Common myeloid progenitor, CD34-positive (primary cell): ENCODE results near the gene STEAP4.
A peak's percentile ranks its signal among the peaks of the same experiment; 100 is the strongest.

Experiments
- CTCF ChIA-PET: fragments of 350-600 bp; sonication (Branson Sonifier 250); formaldehyde crosslinking; loops from one replicate; lab custom pipeline; 2021; ENCODE audit warnings: antibody characterized with exemption; lab: Charles Lee
- POLR2A ChIA-PET: fragments of 350-600 bp; sonication (Branson Sonifier 250); formaldehyde crosslinking; loops from one replicate; lab custom pipeline; 2021; ENCODE audit warnings: antibody characterized with exemption; lab: Charles Lee
- DNase-seq, 3 donors: peaks; one replicate each; pipeline versions ENCODE4 v3.0.0 to v3.0.0-alpha.2; 2013
- H3K27ac ChIP-seq, 2 experiments: 1 replicate in 1 of 2; 2 replicates in 1 of 2; pipeline ENCODE4 v1.7.0; 2013; ENCODE audit warnings: inconsistent platforms in 2 of 2, low read length in 2 of 2, mild to moderate bottlenecking in 2 of 2, low read depth in 1 of 2, moderate library complexity in 1 of 2; ENCODE audit not compliant: severe bottlenecking in 2 of 2, insufficient read depth in 1 of 2, poor library complexity in 1 of 2
- H3K27me3 ChIP-seq, 5 experiments: replicated peaks in 2 of 5; 1 replicate in 3 of 5; 2 replicates in 2 of 5; pipeline versions ENCODE4 v1.6.1 to v1.7.0; 2013; ENCODE audit warnings: low read length in 4 of 5, mild to moderate bottlenecking in 2 of 5, moderate library complexity in 2 of 5, inconsistent platforms in 1 of 5; ENCODE audit not compliant: insufficient read depth in 5 of 5, control insufficient read depth in 4 of 5
- H3K36me3 ChIP-seq, 4 experiments: 1 replicate in 2 of 4; 2 replicates in 2 of 4; pipeline versions ENCODE4 v1.6.1 to v1.7.0; 2013; ENCODE audit warnings: low read length in 3 of 4, control low read depth in 1 of 4, mild to moderate bottlenecking in 1 of 4; ENCODE audit not compliant: control insufficient read depth in 4 of 4, insufficient read depth in 4 of 4
- H3K4me1 ChIP-seq, 4 experiments: 1 replicate in 3 of 4; 2 replicates in 1 of 4; pipeline versions ENCODE4 v1.6.1 to v1.7.1; 2013; ENCODE audit warnings: low read length in 3 of 4, mild to moderate bottlenecking in 3 of 4, control low read depth in 1 of 4, inconsistent platforms in 1 of 4, moderate library complexity in 1 of 4; ENCODE audit not compliant: control insufficient read depth in 4 of 4, insufficient read depth in 4 of 4; ENCODE audit errors: control extremely low read depth in 1 of 4
- H3K4me3 ChIP-seq, 7 experiments: 1 replicate in 4 of 7; 2 replicates in 3 of 7; pipeline versions ENCODE4 v1.5.1 to v1.7.0; 2013; ENCODE audit warnings: mild to moderate bottlenecking in 7 of 7, low read length in 6 of 7, moderate library complexity in 6 of 7, inconsistent platforms in 2 of 7, low read depth in 2 of 7, control low read depth in 1 of 7; ENCODE audit not compliant: insufficient read depth in 4 of 7, control insufficient read depth in 1 of 7; ENCODE audit errors: extremely low read depth in 1 of 7
- H3K9me3 ChIP-seq, 5 experiments: 1 replicate in 4 of 5; 2 replicates in 1 of 5; pipeline versions ENCODE4 v1.6.1 to v1.7.1; 2013; ENCODE audit warnings: low read length in 4 of 5, mild to moderate bottlenecking in 2 of 5, inconsistent platforms in 1 of 5, low read depth in 1 of 5, moderate library complexity in 1 of 5; ENCODE audit not compliant: control insufficient read depth in 4 of 5, insufficient read depth in 2 of 5; ENCODE audit errors: control extremely low read depth in 1 of 5
- WGBS: methylation state at CpG from one replicate; pipeline ENCODE4 v1.1.5; 2013; ENCODE audit not compliant: insufficient coverage; 5-methylcytosine and 5-hydroxymethylcytosine counted together

Gene STEAP4

DNA sequence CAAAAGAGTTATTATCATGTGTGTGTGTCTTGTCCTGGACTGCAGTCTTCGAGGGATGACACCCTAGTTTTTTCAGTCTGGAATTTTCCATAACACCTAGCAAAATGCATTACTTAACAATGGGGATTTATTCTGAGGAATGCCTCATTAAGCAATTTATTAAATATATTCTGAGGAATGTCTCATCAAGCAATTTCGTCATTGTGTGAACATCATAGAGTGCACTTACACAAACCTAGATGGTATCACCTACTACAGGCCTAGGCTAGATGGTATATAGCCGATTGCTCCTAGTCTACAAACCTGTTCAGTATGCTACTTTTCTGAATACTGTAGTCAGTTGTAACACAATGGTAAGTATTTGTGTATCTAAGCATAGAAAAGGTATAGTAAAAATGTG lies 1.1 kb upstream of the STEAP4 start:
- POLR2A ChIA-PET = no interaction called here
- no peak for DNase-seq
- Histone ChIP-seq H3K9me3 (no peaks in the 10 kb centered on the region), H3K4me3 (no peak overlapping the region), H3K36me3 (no peaks in the 10 kb centered on the region), H3K27ac (no peak overlapping the region), H3K27me3 (peaks cover 0 to 15% (median 0%) of the 10 kb centered on the region in 5 experiments), H3K4me1 (peaks cover 0 to 19% (median 8%) of the 10 kb centered on the region in 4 experiments)
- CTCF ChIA-PET = interaction anchor here (1.6 kb wide), 1 partner anchor 43 kb away, joined by 4 read pairs; no protein-coding TSS in a partner anchor
- no CpG with 5 or more reads among the region's 3 CpGs for WGBS

DNA sequence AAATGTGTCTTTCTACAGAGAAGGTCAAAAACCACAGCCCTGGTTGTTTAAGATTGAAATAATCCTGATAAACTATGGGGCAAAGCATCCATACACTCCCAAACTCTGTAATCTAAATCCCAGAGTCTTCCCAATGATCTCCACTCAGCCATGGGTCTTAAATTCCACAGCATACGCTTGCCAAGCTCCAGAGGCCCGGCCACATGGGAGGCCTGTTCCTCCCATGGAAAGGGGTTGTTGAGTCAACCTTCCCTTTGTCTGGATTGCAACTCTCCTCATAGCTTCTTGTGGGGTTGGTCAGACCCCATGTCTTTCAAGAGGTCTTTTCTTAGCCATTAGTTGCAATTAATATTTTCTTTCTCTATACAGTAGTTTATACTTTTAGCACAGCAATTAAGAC lies 718 bp upstream of the STEAP4 start:
- H3K27me3 ChIP-seq = peaks cover 0 to 15% (median 0%) of the 10 kb centered on the region in 5 experiments
- H3K4me1 ChIP-seq = peaks cover 0 to 19% (median 8%) of the 10 kb centered on the region in 4 experiments
- DNase-seq = no peak
- H3K36me3 ChIP-seq = no peaks in the 10 kb centered on the region
- POLR2A ChIA-PET = interaction anchor here (1.1 kb wide), 1 partner anchor 9 kb away, joined by 3 read pairs; no protein-coding TSS in a partner anchor
- no peak overlapping the region for H3K4me3 ChIP-seq
- WGBS = no CpG with 5 or more reads among the region's 2 CpGs
- H3K27ac ChIP-seq = no peak overlapping the region
- H3K9me3 ChIP-seq = no peaks in the 10 kb centered on the region
- CTCF ChIA-PET = no interaction called here

DNA sequence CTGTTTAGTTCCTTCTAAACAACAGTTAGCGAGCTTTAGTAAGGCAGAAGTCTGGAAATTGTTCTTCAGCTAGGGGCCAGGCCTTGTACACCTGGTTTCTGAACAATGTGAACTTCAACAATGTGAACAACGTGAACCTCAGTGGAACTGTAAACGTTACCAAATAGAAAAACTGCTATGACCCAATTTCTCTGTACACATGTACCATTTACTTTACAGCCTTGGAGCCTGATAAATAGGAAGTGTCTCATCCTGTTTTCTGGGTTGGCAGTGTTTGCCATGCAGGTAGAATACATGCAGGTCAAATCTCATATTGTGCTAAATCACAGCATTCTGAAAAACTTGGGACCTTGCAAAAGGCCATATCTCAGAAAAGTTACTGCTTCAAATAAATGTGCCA lies 1.6 kb downstream of the STEAP4 start:
- peaks cover 0 to 10% (median 8%) of the 10 kb centered on the region in 4 experiments for H3K4me1 ChIP-seq
- ChIA-PET POLR2A (no interaction called here), CTCF (no interaction called here)
- no peaks in the 10 kb centered on the region for H3K36me3 ChIP-seq
- H3K9me3 ChIP-seq = no peaks in the 10 kb centered on the region
- H3K4me3 ChIP-seq = peak overlapping the region in 1 of 7 experiments; percentile 65
- peaks cover 0 to 15% (median 0%) of the 10 kb centered on the region in 5 experiments for H3K27me3 ChIP-seq
- WGBS = 96% methylated on average over 3 of the region's 3 CpGs
- no peak overlapping the region for H3K27ac ChIP-seq
- DNase-seq = no peak

DNA sequence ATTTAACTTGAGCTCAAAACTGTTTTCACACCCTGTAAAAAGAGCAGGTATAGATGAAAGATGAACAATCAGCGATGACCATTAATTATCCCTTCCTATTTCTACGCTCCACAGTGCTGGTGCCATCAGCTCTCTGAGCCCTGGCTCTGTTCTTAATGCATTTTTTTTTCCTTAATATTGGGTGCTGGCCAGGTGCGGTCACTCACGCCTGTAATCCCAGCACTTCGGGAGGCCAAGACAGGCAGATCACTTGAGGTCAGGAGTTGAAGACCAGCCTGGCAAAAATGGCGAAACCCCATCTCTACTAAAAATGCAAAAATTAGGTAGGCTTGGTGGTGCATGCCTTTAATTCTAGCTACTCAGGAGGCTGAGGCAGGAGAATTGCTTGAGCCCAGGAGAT lies 4.2 kb downstream of the STEAP4 start:
- Histone ChIP-seq H3K27ac (no peak overlapping the region), H3K36me3 (no peaks in the 10 kb centered on the region), H3K4me3 (no peak overlapping the region), H3K4me1 (peaks cover 0 to 10% (median 8%) of the 10 kb centered on the region in 4 experiments), H3K9me3 (no peaks in the 10 kb centered on the region), H3K27me3 (peaks cover 0 to 15% (median 0%) of the 10 kb centered on the region in 5 experiments)
- CTCF ChIA-PET = interaction anchor here (1.0 kb wide), 1 partner anchor 43 kb away, joined by 4 read pairs; no protein-coding TSS in a partner anchor
- WGBS = 100% methylated on average over 3 of the region's 6 CpGs
- POLR2A ChIA-PET = no interaction called here
- no peak for DNase-seq

DNA sequence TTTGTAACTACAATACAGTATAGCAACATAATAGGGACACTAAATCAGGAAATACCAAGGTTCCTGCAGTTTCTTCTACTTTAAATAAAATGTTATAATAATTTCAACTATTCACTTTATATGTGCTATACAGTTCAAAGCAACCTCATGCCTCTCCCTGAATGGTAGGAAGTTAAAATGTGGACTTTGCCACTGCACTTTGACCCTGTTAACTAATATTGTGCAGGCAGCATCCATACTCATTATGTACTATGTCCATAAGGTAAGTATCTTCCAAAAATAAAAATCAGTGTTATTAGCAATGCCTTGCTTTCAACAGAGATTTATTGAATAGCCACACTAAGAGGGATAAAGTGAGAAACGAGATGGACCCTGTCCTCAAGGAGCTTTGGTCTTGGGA lies 4.8 kb downstream of the STEAP4 start:
- H3K27me3 ChIP-seq = peaks cover 0 to 15% (median 0%) of the 10 kb centered on the region in 5 experiments
- WGBS = no CpG with 5 or more reads among the region's 1 CpG

DNA sequence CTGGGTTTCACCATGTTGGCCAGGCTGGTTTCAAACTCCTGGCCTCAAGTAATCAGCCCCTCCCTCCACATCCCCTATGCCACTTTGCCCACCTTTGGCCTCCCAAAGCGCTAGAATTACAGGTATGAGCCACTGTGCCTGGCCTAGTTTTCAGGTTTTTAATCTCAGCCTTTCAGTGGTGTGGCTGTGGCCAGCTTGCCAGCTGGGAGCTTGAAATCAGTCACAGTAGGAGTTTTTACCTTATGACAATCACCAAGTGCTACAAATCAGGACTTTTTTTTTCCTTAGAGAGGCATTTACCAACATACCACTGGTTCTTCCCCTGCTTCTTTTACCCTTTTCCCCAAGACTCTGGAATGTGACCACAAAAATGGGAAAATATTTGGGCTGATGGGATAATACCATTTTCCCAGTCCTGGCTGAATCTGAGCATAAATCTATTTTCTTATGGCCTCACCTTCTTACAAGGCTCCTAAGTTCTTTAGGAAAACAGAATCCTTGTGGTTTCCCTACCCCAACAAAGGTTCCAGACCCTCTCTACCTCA lies 6.2 kb downstream of the STEAP4 start:
- WGBS = 89% methylated on average over 1 of the region's 1 CpG
- Histone ChIP-seq H3K9me3 (no peaks in the 10 kb centered on the region), H3K4me1 (no peaks in the 10 kb centered on the region), H3K4me3 (no peak overlapping the region), H3K27ac (no peak overlapping the region), H3K36me3 (no peaks in the 10 kb centered on the region), H3K27me3 (peaks cover 0 to under 1% (median 0%) of the 10 kb centered on the region in 5 experiments)
- CTCF ChIA-PET = interaction anchor here (0.8 to 0.9 kb wide), 3 partner anchors 18 to 58 kb away, joined by 3 to 4 read pairs (median 3); no protein-coding TSS in a partner anchor
- POLR2A ChIA-PET = no interaction called here
- no peak for DNase-seq

More for the DNA sequence above, 4.8 kb downstream of the STEAP4 start:
- no peak for DNase-seq
- peaks cover 0 to 8% (median 7%) of the 10 kb centered on the region in 4 experiments for H3K4me1 ChIP-seq
- CTCF ChIA-PET = interaction anchor here (1.0 kb wide), 1 partner anchor 42 kb away, joined by 4 read pairs; no protein-coding TSS in a partner anchor
- POLR2A ChIA-PET = no interaction called here
- H3K9me3 ChIP-seq = no peaks in the 10 kb centered on the region
- no peaks in the 10 kb centered on the region for H3K36me3 ChIP-seq
- no peak overlapping the region for H3K27ac ChIP-seq
- H3K4me3 ChIP-seq = no peak overlapping the region

DNA sequence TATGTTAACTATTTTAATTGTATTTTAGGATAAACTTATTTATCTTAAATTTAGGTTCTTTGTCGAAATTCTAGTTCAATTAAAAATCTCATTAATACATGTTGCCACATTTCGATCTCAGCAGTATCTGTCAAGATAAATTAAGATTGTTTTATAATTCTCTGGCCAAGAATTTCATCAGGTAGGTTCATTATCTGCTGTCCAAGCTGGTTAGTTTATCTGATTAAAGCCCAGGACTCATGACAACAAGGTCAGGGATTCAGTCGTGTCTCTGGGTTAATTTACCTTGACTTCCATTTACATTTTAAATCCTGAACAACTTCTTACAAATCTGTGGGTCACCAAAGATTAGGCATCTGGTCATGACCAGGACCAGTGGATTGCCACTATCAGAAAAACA lies 7.6 kb downstream of the STEAP4 start:
- WGBS = 100% methylated on average over 1 of the region's 3 CpGs
- POLR2A ChIA-PET = no interaction called here
- Histone ChIP-seq H3K27me3 (no peaks in the 10 kb centered on the region), H3K27ac (no peak overlapping the region), H3K4me1 (no peaks in the 10 kb centered on the region), H3K4me3 (no peak overlapping the region), H3K9me3 (no peaks in the 10 kb centered on the region), H3K36me3 (no peaks in the 10 kb centered on the region)
- DNase-seq = no peak
- CTCF ChIA-PET = interaction anchor here (1.0 kb wide), 1 partner anchor 10 kb away, joined by 4 read pairs; no protein-coding TSS in a partner anchor
